NT2/D1 (cell line): ENCODE results near the gene ENTPD2.

ENCODE experiments used
- SUZ12 ChIP-seq: IDR thresholded peaks from 2 replicates; pipeline ENCODE4 v1.6.1; 2011; ENCODE audit not compliant: insufficient read length, insufficient read depth; ENCODE audit errors: extremely low read depth
- YY1 ChIP-seq: IDR thresholded peaks from 2 replicates; pipeline ENCODE4 v1.6.1; 2011; ENCODE audit not compliant: insufficient read length, insufficient read depth
- ZNF274 ChIP-seq: IDR thresholded peaks from 2 replicates; pipeline ENCODE4 v1.6.1; 2011; ENCODE audit warnings: mild to moderate bottlenecking, low read depth, low read length

DNA sequence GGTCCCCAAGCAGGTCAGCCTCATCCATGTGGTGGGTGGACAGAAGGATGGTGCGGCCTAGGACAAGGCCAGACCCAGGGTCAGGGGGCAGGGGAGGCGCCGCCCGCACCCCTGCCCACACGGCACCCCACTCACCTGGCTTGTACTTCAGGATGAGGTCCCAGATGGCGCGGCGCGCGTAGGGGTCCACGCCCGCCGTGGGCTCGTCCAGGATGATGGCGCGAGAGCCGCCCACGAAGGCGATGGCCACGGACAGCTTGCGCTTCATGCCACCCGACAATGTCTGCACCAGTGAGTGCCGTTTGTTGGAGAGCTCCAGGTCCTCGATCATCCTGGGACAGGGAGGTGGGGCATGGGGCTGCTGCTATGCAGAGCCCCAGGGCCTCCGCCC lies 38.3 kb downstream of the ENTPD2 start:
- no peak for TF ChIP-seq ZNF274
- TF ChIP-seq SUZ12, result no peak
- no peak for TF ChIP-seq YY1
